Activated gamma-delta T cell treated with Interleukin-2 at 50 U/mL for 16 hours (primary cell): ENCODE measurements around the gene LDLRAD3.

Source experiments
- DNase-seq: peaks from one replicate; pipeline ENCODE4 v3.0.0-alpha.2; 2020

LDLRAD3 gene

GRCh38 chr11:35963911-35964310 lies 20.0 kb downstream of the LDLRAD3 start:
- no peak for DNase-seq

GRCh38 chr11:35964841-35965240 lies 21.0 kb downstream of the LDLRAD3 start:
- DNase-seq = no peak

GRCh38 chr11:35967042-35967441 lies 23.2 kb downstream of the LDLRAD3 start:
- no peak for DNase-seq

GRCh38 chr11:35968386-35969088 lies 24.7 kb downstream of the LDLRAD3 start:
- no peak for DNase-seq

GRCh38 chr11:35969089-35970042 lies 25.5 kb downstream of the LDLRAD3 start:
- DNase-seq = no peak

- DNase-seq = no peak
Observed at GRCh38 chr11:35970445-35970844, 26.6 kb downstream of the LDLRAD3 start.

- DNase-seq = no peak
Observed at GRCh38 chr11:35971841-35972422, 28.1 kb downstream of the LDLRAD3 start.

- no peak for DNase-seq
Observed at GRCh38 chr11:35974882-35975589, 31.2 kb downstream of the LDLRAD3 start.

- DNase-seq = no peak
Observed at GRCh38 chr11:35976434-35976833, 32.6 kb downstream of the LDLRAD3 start.

GRCh38 chr11:35978183-35978582 lies 34.3 kb downstream of the LDLRAD3 start:
- no peak for DNase-seq

- DNase-seq = no peak
Observed at GRCh38 chr11:35978891-35979290, 35.0 kb downstream of the LDLRAD3 start.

GRCh38 chr11:35980686-35981390 lies 37.0 kb downstream of the LDLRAD3 start:
- DNase-seq = no peak

GRCh38 chr11:35981581-35981980 lies 37.7 kb downstream of the LDLRAD3 start:
- no peak for DNase-seq

- no peak for DNase-seq
Observed at GRCh38 chr11:35982061-35982460, 38.2 kb downstream of the LDLRAD3 start.

GRCh38 chr11:35983981-35984380 lies 40.1 kb downstream of the LDLRAD3 start:
- DNase-seq = no peak

- DNase-seq = no peak
Observed at GRCh38 chr11:35986947-35987346, 43.1 kb downstream of the LDLRAD3 start.

GRCh38 chr11:35990170-35990569 lies 46.3 kb downstream of the LDLRAD3 start:
- DNase-seq = no peak

GRCh38 chr11:35990816-35991215 lies 47.0 kb downstream of the LDLRAD3 start:
- DNase-seq = no peak

- no peak for DNase-seq
Observed at GRCh38 chr11:35992548-35992947, 48.7 kb downstream of the LDLRAD3 start.

- no peak for DNase-seq
Observed at GRCh38 chr11:35994421-35994820, 50.6 kb downstream of the LDLRAD3 start.

- DNase-seq = no peak
Observed at GRCh38 chr11:35995681-35996271, 51.9 kb downstream of the LDLRAD3 start.
